Endothelial cell of umbilical vein (primary cell): Measurements from ENCODE around the gene SLC6A9. TPM values are rescaled to one million over a fixed set of nuclear protein-coding genes. Genes with fewer than 3 reads are reported as not detected.

Source experiments
- BruUV-seq: library from RNA; stranded (reverse); fragments of 400-500 nt; replicated peaks from 2 replicates; lab custom pipeline; 2021; lab: Mats Ljungman, UMichigan
- CTCF ChIA-PET: fragments of 300-600, 350-600 bp; sonication (Branson Sonifier 250); formaldehyde crosslinking; loops from one replicate; lab custom pipeline; 2021; ENCODE audit warnings: antibody characterized with exemption, inconsistent platforms; lab: Charles Lee
- POLR2A ChIA-PET: fragments of 300-600, 350-600 bp; sonication (Branson Sonifier 250); formaldehyde crosslinking; loops from one replicate; lab custom pipeline; 2021; ENCODE audit warnings: antibody characterized with exemption, inconsistent platforms; lab: Charles Lee
- DNase-seq: peaks from one replicate; pipeline ENCODE4 v3.0.0-alpha.2; 2011; ENCODE audit warnings: low read depth, low spot score
- FAIRE-seq: peaks from 2 replicates; lab custom pipeline; 2011; peaks lifted over from hg19 to GRCh38; lab: Jason Lieb, UNC
- H2AFZ ChIP-seq: 2 replicates; pipeline ENCODE4 v1.6.0; 2012; ENCODE audit warnings: low read depth, low read length, control low read depth, inconsistent platforms
- H3K27ac ChIP-seq: 2 replicates; pipeline ENCODE4 v1.5.1; 2011; ENCODE audit warnings: low read depth, mild to moderate bottlenecking, control low read depth, low read length, moderate library complexity; ENCODE audit not compliant: insufficient read depth
- H3K27me3 ChIP-seq, 2 experiments: 2 replicates each; pipeline versions ENCODE4 v1.6.0 to v1.6.1; 2011; ENCODE audit warnings: low read length in 2 of 2, mixed read lengths in 1 of 2; ENCODE audit not compliant: control insufficient read depth in 2 of 2, insufficient read depth in 2 of 2
- H3K36me3 ChIP-seq, 2 experiments: 2 replicates in 1 of 2; 3 replicates in 1 of 2; pipeline ENCODE4 v1.5.1; 2011; ENCODE audit warnings: low read length in 2 of 2, mild to moderate bottlenecking in 1 of 2, moderate library complexity in 1 of 2; ENCODE audit not compliant: control insufficient read depth in 2 of 2, insufficient read depth in 2 of 2; ENCODE audit errors: extremely low read depth in 1 of 2
- H3K4me1 ChIP-seq: 3 replicates; pipeline ENCODE4 v1.5.1; 2011; ENCODE audit warnings: mild to moderate bottlenecking, low read length; ENCODE audit not compliant: control insufficient read depth, insufficient read depth; ENCODE audit errors: extremely low read depth
- H3K4me2 ChIP-seq: 2 replicates; pipeline ENCODE4 v1.6.1; 2011; ENCODE audit warnings: low read length, control low read depth, mixed read lengths; ENCODE audit not compliant: insufficient read depth
- H3K4me3 ChIP-seq, 3 experiments: fragments of 200-600 bp in 1 of 3; sonication (generic), shearing (Covaris generic) in 1 of 3; replicated peaks in 1 of 3; 2 replicates each; pipeline ENCODE4 v1.5.1; 2011 to 2016; ENCODE audit warnings: control low read depth in 3 of 3, low read length in 3 of 3, mild to moderate bottlenecking in 2 of 3, inconsistent platforms in 1 of 3, low read depth in 1 of 3, moderate library complexity in 1 of 3; ENCODE audit not compliant: insufficient read depth in 1 of 3
- H3K79me2 ChIP-seq: 2 replicates; pipeline ENCODE4 v1.6.0; 2012; ENCODE audit warnings: low read length, inconsistent platforms; ENCODE audit not compliant: control insufficient read depth, insufficient read depth
- H3K9ac ChIP-seq: replicated peaks from 2 replicates; pipeline ENCODE3; 2011; ENCODE audit warnings: low read length, control low read depth; ENCODE audit not compliant: insufficient read depth; ENCODE audit errors: extremely low read depth
- H3K9me1 ChIP-seq: replicated peaks from 3 replicates; pipeline ENCODE4 v1.6.0; 2011; ENCODE audit warnings: mild to moderate bottlenecking, low read length; ENCODE audit not compliant: control insufficient read depth, insufficient read depth; ENCODE audit errors: extremely low read depth
- H3K9me3 ChIP-seq: replicated peaks from 2 replicates; pipeline ENCODE4 v1.5.1; 2012; ENCODE audit warnings: low read length, inconsistent platforms; ENCODE audit not compliant: control insufficient read depth, insufficient read depth
- H4K20me1 ChIP-seq: replicated peaks from 2 replicates; pipeline ENCODE3; 2011; ENCODE audit warnings: mild to moderate bottlenecking, low read length; ENCODE audit not compliant: control insufficient read depth, insufficient read depth; ENCODE audit errors: extremely low read depth
- CTCF ChIP-seq, 2 donors: IDR thresholded peaks; 1 replicate in 1 of 2; 2 replicates in 1 of 2; pipeline ENCODE4 v1.5.1; 2011; ENCODE audit warnings: low read length in 2 of 2, mild to moderate bottlenecking in 2 of 2, moderate library complexity in 2 of 2, control low read depth in 1 of 2, inconsistent platforms in 1 of 2, low read depth in 1 of 2; ENCODE audit not compliant: insufficient read depth in 1 of 2; ENCODE audit errors: extremely low read depth in 1 of 2
- EZH2 ChIP-seq: IDR thresholded peaks from 2 replicates; pipeline ENCODE4 v1.6.1; 2012; ENCODE audit warnings: borderline replicate concordance, low read depth, mild to moderate bottlenecking, moderate library complexity, low read length, inconsistent platforms; ENCODE audit not compliant: severe bottlenecking
- FOS ChIP-seq: IDR thresholded peaks from 2 replicates; pipeline ENCODE4 v1.6.1; 2011; ENCODE audit warnings: mild to moderate bottlenecking, low read length, moderate library complexity, borderline replicate concordance; ENCODE audit not compliant: insufficient read depth
- GATA2 ChIP-seq: IDR thresholded peaks from 2 replicates; pipeline ENCODE4 v1.7.0; 2011; ENCODE audit warnings: low read depth, mild to moderate bottlenecking, moderate library complexity, mixed read lengths, low read length; ENCODE audit not compliant: insufficient read length, insufficient read depth
- JUN ChIP-seq: IDR thresholded peaks from 2 replicates; pipeline ENCODE4 v1.6.1; 2011; ENCODE audit warnings: borderline replicate concordance, low read depth; ENCODE audit not compliant: insufficient read length, insufficient read depth
- MAX ChIP-seq: IDR thresholded peaks from 2 replicates; pipeline ENCODE4 v1.6.1; 2011; ENCODE audit not compliant: insufficient read depth, insufficient read length
- MYC ChIP-seq: IDR thresholded peaks from one replicate; pipeline ENCODE4 v1.6.1; 2011; ENCODE audit warnings: mild to moderate bottlenecking, low read depth, low read length
- POLR2A ChIP-seq: IDR thresholded peaks from 2 replicates; pipeline ENCODE4 v1.6.1; 2012; ENCODE audit warnings: low read depth, mild to moderate bottlenecking, control low read depth, low read length
- POLR2AphosphoS5 ChIP-seq: IDR thresholded peaks from 2 replicates; pipeline ENCODE4 v1.6.1; 2012; ENCODE audit warnings: low read depth, mild to moderate bottlenecking, control low read depth, low read length, moderate library complexity; ENCODE audit not compliant: insufficient read depth
- dilution Hi-C: fragments of 300-500 bp; cut with MboI; formaldehyde crosslinking; loops from one replicate; pipeline ENCODE4 v1.15.0; 2019; ENCODE audit warnings: low sequenced_read_pairs; ENCODE audit not compliant: extremely low pct_ligation_motif_present
- intact Hi-C: fragments of 100-400 bp; cut with micrococcal nuclease; formaldehyde crosslinking; loops from one replicate; pipeline ENCODE4 v1.10.0; 2022
- polyA plus RNA-seq, 4 experiments: library from polyadenylated mRNA; depleted of rRNA in 3 of 4; stranded (reverse) in 3 of 4; unstranded in 1 of 4; fragments of >200 nt; gene quantifications; 2 replicates each; pipeline versions ENCODE4 v1.2.1 to v1.2.3, GENCODE V29; 2011 to 2012; ENCODE audit warnings: missing spikeins in 1 of 4
- total RNA-seq: library from RNA; stranded (reverse); gene quantifications from 2 replicates; pipeline ENCODE4 v1.2.3, GENCODE V29; 2021

SLC6A9 gene
- total and polyA plus RNA-seq, 2 donors (not counting 3 experiments of a cell fraction or from before 2014, with no cell fraction given) = 0.80 to 1.5 TPM

- TF ChIP-seq POLR2A (no peak), JUN (no peak), MAX (no peak), FOS (no peak), EZH2 (no peak), POLR2AphosphoS5 (no peak), MYC (no peak), CTCF (IDR thresholded peaks at IDR 0.05; ENCODE audit: extremely low read depth in 1 of 2, insufficient read depth in 1 of 2, low read depth in 1 of 2, low read length in 2 of 2) (no peak), GATA2 (no peak)
- Histone ChIP-seq H2AFZ (no peak overlapping the region), H3K9me1 (no peaks in the 10 kb centered on the region), H3K9ac (no peak overlapping the region), H3K4me1 (peaks cover 7% of the 10 kb centered on the region), H3K36me3 (peaks cover 0 to 14% of the 10 kb centered on the region in 2 experiments), H3K27ac (no peak overlapping the region), H4K20me1 (no peaks in the 10 kb centered on the region), H3K9me3 (no peaks in the 10 kb centered on the region), H3K4me3 (no peak overlapping the region), H3K27me3 (no peaks in the 10 kb centered on the region), H3K4me2 (no peak overlapping the region), H3K79me2 (peaks cover 4% of the 10 kb centered on the region)
- POLR2A ChIA-PET = no interaction called here
- intact Hi-C loops = loop anchor here (2.0 kb wide), 1 partner anchor 62 kb away; the partner anchor contains the start of gene SLC6A9
- no TSS peak for BruUV-seq
- peak; percentile 24 for DNase-seq
- FAIRE-seq = peak; percentile 65
- CTCF ChIA-PET = interaction anchor here (0.6 to 2.7 kb wide), 3 partner anchors 21 to 205 kb away, joined by 4 to 7 read pairs (median 5); partner anchors contain the start of gene IPO13
- dilution Hi-C loops = no loop called here
Measured at GRCh38 chr1:43968348-43968948, 62.8 kb downstream of the SLC6A9 start.
